HepG2 (cell line): ENCODE results near the gene ERCC6L2. TPM values are rescaled to one million over a fixed set of nuclear protein-coding genes. Genes with fewer than 3 reads are reported as not detected.

Source experiments
- CBX5 ChIP-seq: sonication (generic); formaldehyde crosslinking; IDR thresholded peaks from 2 replicates; pipeline ENCODE4 v1.4.0; 2020; ENCODE audit warnings: missing genetic modification reagents, borderline replicate concordance
- GATAD1 ChIP-seq: IDR thresholded peaks from 2 replicates; pipeline ENCODE4 v1.6.1; 2016; ENCODE audit warnings: missing genetic modification reagents, missing compliant biosample characterization
- GZF1 ChIP-seq: sonication (generic); formaldehyde crosslinking; IDR thresholded peaks from 2 replicates; pipeline ENCODE4 v1.5.1; 2020; ENCODE audit warnings: mild to moderate bottlenecking, missing genetic modification reagents
- KAT7 ChIP-seq: IDR thresholded peaks from 2 replicates; pipeline ENCODE4 v1.6.1; 2018; ENCODE audit warnings: borderline replicate concordance, missing compliant biosample characterization
- KLF15 ChIP-seq: sonication (generic); formaldehyde crosslinking; IDR thresholded peaks from 2 replicates; pipeline ENCODE4 v1.8.1; 2023; ENCODE audit warnings: borderline replicate concordance, mild to moderate bottlenecking, inconsistent platforms, missing genetic modification reagents, mixed read lengths
- NR3C1 ChIP-seq: sonication (generic); formaldehyde crosslinking; IDR thresholded peaks from 2 replicates; pipeline ENCODE4 v1.4.0; 2020; ENCODE audit warnings: missing genetic modification reagents
- PHF20 ChIP-seq: sonication (generic); formaldehyde crosslinking; IDR thresholded peaks from 2 replicates; pipeline ENCODE4 v1.5.0; 2020; ENCODE audit warnings: mild to moderate bottlenecking, missing genetic modification reagents
- RFX1 ChIP-seq: fragments of 450-650 bp; IDR thresholded peaks from 2 replicates; pipeline ENCODE4 v1.6.1; 2017
- SMAD3 ChIP-seq: sonication (generic); formaldehyde crosslinking; IDR thresholded peaks from 2 replicates; pipeline ENCODE4 v1.4.0; 2020; ENCODE audit warnings: missing genetic modification reagents
- THAP8 ChIP-seq: sonication (generic); formaldehyde crosslinking; IDR thresholded peaks from 2 replicates; pipeline ENCODE4 v1.5.1; 2020; ENCODE audit warnings: missing genetic modification reagents, mild to moderate bottlenecking, borderline replicate concordance
- XRCC5 ChIP-seq: fragments of 200-400 bp; formaldehyde crosslinking; optimal IDR thresholded peaks from 2 replicates; pipeline ENCODE3; 2017; ENCODE audit warnings: mild to moderate bottlenecking, low read length
- ZBTB7B ChIP-seq: sonication (generic); formaldehyde crosslinking; IDR thresholded peaks from 2 replicates; pipeline ENCODE4 v1.4.0; 2020; ENCODE audit warnings: missing genetic modification reagents
- ZFP91 ChIP-seq: sonication (generic); formaldehyde crosslinking; IDR thresholded peaks from 2 replicates; pipeline ENCODE4 v1.9.0; 2022; ENCODE audit warnings: missing genetic modification reagents, mild to moderate bottlenecking, borderline replicate concordance
- ZNF143 ChIP-seq: sonication (generic); formaldehyde crosslinking; IDR thresholded peaks from 2 replicates; pipeline ENCODE4 v1.4.0; 2020; ENCODE audit warnings: missing genetic modification reagents
- ZNF652 ChIP-seq: IDR thresholded peaks from 2 replicates; pipeline ENCODE4 v1.6.1; 2016; ENCODE audit warnings: low read depth, borderline replicate concordance
- polyA plus RNA-seq, 8 experiments: library from polyadenylated mRNA; depleted of rRNA in 3 of 8; stranded (reverse) in 7 of 8; unstranded in 1 of 8; fragments of >200 nt; fragmentation: Illumina TruSeq in 4 of 8; extraction: Trizol in 4 of 8; gene quantifications; 2 replicates each; pipeline versions ENCODE4 v1.2.1 to v1.2.3, GENCODE V29; 2011 to 2016; ENCODE audit warnings: low read depth in 4 of 8, missing spikeins in 1 of 8, mixed read lengths in 1 of 8; ENCODE audit not compliant: insufficient read depth in 1 of 8
- total RNA-seq, 5 experiments: library from RNA; depleted of rRNA; stranded (reverse); fragments of >200 nt; fragmentation: Illumina TruSeq; extraction: Trizol; gene quantifications; 2 replicates each; pipeline ENCODE4 v1.2.3, GENCODE V29; 2016; ENCODE audit warnings: low read depth in 1 of 5
- TF ChIP-seq, protein P1 (sequence below): sonication (generic); formaldehyde crosslinking; IDR thresholded peaks from 2 replicates; pipeline ENCODE4 v1.5.0; 2020; ENCODE audit warnings: mild to moderate bottlenecking, missing genetic modification reagents, borderline replicate concordance
- TF ChIP-seq, protein P2 (sequence below): sonication (generic); formaldehyde crosslinking; IDR thresholded peaks from 2 replicates; pipeline ENCODE4 v1.4.0; 2020; ENCODE audit warnings: missing genetic modification reagents, borderline replicate concordance
- TF ChIP-seq, protein P3 (sequence below): sonication (generic); formaldehyde crosslinking; IDR thresholded peaks from 2 replicates; pipeline ENCODE4 v1.5.0; 2020; ENCODE audit warnings: mild to moderate bottlenecking, missing genetic modification reagents

Gene ERCC6L2
- total and polyA plus RNA-seq, 2 of the 13 experiments (the other 11 are each of a cell fraction or from before 2014, with no cell fraction given), result 13.4 to 45.9 TPM

DNA sequence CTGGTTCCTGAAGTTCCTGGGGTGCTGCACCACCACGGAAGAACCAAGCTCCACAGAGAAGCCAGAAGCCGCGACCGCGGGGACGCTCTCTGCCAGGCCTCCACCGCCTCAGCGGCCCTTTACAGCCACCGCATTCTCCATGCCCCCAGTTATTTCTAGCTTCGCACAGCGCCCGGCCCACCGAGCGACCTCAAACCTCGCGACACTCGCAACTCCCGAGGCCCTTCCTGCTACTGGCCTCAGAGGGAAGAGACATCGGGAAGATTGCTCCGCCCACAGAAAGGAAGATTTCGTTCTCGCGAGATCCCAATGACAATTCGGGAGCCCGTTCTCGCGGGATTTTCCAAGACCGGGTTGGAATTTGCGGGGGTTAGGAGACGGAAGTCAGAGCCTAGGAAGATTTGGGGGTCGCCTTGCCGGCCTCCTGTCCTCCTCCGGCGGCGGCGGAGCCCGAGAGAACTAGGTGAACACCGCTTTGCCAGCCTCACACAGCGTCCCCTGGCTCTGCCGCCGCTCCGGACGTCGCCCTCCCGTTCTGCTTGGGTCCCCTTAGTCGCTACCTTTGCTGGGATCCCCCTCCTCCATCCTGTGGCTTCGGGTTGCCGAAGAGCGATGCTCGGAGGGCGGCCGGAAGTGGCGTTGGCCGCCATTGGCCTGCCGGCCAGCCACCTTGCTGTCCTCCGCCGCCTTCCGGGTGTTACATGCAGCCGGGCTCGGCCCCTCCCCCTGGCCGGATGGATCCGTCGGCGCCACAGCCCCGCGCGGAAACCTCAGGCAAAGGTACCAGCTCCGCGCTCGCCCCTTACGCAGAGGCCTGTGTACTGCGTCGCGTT, at the start of gene ERCC6L2 (continued):
- peak; percentile 93 for TF ChIP-seq XRCC5
- TF ChIP-seq ZFP91 (CRISPR knock-in tag), result peak; percentile 93
- TF ChIP-seq PHF20, result peak; percentile 92
- TF ChIP-seq RFX1, result no peak
- TF ChIP-seq, protein P1, sequence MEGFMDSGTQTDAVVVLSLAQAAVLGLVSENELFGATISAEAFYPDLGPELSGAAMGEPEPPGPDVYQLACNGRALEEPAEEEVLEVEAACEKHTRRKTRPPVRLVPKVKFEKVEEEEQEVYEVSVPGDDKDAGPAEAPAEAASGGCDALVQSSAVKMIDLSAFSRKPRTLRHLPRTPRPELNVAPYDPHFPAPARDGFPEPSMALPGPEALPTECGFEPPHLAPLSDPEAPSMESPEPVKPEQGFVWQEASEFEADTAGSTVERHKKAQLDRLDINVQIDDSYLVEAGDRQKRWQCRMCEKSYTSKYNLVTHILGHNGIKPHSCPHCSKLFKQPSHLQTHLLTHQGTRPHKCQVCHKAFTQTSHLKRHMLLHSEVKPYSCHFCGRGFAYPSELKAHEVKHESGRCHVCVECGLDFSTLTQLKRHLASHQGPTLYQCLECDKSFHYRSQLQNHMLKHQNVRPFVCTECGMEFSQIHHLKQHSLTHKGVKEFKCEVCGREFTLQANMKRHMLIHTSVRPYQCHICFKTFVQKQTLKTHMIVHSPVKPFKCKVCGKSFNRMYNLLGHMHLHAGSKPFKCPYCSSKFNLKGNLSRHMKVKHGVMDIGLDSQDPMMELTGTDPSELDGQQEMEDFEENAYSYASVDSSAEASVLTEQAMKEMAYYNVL, result peak; percentile 84
- TF ChIP-seq GATAD1 (CRISPR knock-in tag), result peak; percentile 95
- peak; percentile 96 for TF ChIP-seq CBX5 (CRISPR knock-in tag)
- TF ChIP-seq SMAD3 (CRISPR knock-in tag), result peak; percentile 65; the same call in 1 of the 2 replicates
- TF ChIP-seq THAP8, result no peak
- peak; percentile 67 for TF ChIP-seq ZBTB7B
- TF ChIP-seq, protein P2, sequence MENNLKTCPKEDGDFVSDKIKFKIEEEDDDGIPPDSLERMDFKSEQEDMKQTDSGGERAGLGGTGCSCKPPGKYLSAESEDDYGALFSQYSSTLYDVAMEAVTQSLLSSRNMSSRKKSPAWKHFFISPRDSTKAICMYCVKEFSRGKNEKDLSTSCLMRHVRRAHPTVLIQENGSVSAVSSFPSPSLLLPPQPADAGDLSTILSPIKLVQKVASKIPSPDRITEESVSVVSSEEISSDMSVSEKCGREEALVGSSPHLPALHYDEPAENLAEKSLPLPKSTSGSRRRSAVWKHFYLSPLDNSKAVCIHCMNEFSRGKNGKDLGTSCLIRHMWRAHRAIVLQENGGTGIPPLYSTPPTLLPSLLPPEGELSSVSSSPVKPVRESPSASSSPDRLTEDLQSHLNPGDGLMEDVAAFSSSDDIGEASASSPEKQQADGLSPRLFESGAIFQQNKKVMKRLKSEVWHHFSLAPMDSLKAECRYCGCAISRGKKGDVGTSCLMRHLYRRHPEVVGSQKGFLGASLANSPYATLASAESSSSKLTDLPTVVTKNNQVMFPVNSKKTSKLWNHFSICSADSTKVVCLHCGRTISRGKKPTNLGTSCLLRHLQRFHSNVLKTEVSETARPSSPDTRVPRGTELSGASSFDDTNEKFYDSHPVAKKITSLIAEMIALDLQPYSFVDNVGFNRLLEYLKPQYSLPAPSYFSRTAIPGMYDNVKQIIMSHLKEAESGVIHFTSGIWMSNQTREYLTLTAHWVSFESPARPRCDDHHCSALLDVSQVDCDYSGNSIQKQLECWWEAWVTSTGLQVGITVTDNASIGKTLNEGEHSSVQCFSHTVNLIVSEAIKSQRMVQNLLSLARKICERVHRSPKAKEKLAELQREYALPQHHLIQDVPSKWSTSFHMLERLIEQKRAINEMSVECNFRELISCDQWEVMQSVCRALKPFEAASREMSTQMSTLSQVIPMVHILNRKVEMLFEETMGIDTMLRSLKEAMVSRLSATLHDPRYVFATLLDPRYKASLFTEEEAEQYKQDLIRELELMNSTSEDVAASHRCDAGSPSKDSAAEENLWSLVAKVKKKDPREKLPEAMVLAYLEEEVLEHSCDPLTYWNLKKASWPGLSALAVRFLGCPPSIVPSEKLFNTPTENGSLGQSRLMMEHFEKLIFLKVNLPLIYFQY (CRISPR knock-in tag), result peak; percentile 62
- no peak for TF ChIP-seq ZNF143 (CRISPR knock-in tag)
- TF ChIP-seq NR3C1, result no peak
- peak; percentile 75; the same call in 1 of the 2 replicates for TF ChIP-seq KLF15 (CRISPR knock-in tag)
- TF ChIP-seq, protein P3, sequence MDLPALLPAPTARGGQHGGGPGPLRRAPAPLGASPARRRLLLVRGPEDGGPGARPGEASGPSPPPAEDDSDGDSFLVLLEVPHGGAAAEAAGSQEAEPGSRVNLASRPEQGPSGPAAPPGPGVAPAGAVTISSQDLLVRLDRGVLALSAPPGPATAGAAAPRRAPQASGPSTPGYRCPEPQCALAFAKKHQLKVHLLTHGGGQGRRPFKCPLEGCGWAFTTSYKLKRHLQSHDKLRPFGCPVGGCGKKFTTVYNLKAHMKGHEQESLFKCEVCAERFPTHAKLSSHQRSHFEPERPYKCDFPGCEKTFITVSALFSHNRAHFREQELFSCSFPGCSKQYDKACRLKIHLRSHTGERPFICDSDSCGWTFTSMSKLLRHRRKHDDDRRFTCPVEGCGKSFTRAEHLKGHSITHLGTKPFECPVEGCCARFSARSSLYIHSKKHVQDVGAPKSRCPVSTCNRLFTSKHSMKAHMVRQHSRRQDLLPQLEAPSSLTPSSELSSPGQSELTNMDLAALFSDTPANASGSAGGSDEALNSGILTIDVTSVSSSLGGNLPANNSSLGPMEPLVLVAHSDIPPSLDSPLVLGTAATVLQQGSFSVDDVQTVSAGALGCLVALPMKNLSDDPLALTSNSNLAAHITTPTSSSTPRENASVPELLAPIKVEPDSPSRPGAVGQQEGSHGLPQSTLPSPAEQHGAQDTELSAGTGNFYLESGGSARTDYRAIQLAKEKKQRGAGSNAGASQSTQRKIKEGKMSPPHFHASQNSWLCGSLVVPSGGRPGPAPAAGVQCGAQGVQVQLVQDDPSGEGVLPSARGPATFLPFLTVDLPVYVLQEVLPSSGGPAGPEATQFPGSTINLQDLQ (CRISPR knock-in tag), result no peak
- no peak for TF ChIP-seq ZNF652 (CRISPR knock-in tag)
- peak; percentile 54; the same call in 1 of the 2 replicates for TF ChIP-seq GZF1
- peak; percentile 96 for TF ChIP-seq KAT7 (CRISPR knock-in tag)
